GM23338 (cell line): ENCODE measurements around the gene JUNB.

Source experiments
- EZH2 ChIP-seq: fragments of 200-600 bp; sonication (generic); IDR thresholded peaks from one replicate; pipeline ENCODE4 v1.8.0; 2017; ENCODE audit warnings: antibody characterized with exemption, mild to moderate bottlenecking, low read depth; ENCODE audit not compliant: unreplicated experiment
- EZH2phosphoT487 ChIP-seq: fragments of 200-600 bp; sonication (generic); IDR thresholded peaks from one replicate; pipeline ENCODE4 v1.8.1; 2018; ENCODE audit warnings: antibody characterized with exemption; ENCODE audit not compliant: unreplicated experiment
- POLR2AphosphoS5 ChIP-seq: IDR thresholded peaks from 2 replicates; pipeline ENCODE4 v1.6.1; 2016; ENCODE audit warnings: antibody characterized with exemption, low read depth
- TF ChIP-seq, protein P1 (sequence below), 2 experiments: fragments of 200-600 bp in 1 of 2; sonication (generic) in 1 of 2; conservative IDR thresholded peaks; 2 replicates each; pipeline versions ENCODE4 v1.5.1 to v1.6.1; 2016 to 2017; ENCODE audit warnings: antibody characterized with exemption in 2 of 2, low read depth in 2 of 2, mild to moderate bottlenecking in 2 of 2, moderate library complexity in 1 of 2
- TF ChIP-seq, protein P2 (sequence below): IDR thresholded peaks from one replicate; pipeline ENCODE4 v1.6.1; 2018; ENCODE audit warnings: antibody characterized with exemption; ENCODE audit not compliant: unreplicated experiment

DNA sequence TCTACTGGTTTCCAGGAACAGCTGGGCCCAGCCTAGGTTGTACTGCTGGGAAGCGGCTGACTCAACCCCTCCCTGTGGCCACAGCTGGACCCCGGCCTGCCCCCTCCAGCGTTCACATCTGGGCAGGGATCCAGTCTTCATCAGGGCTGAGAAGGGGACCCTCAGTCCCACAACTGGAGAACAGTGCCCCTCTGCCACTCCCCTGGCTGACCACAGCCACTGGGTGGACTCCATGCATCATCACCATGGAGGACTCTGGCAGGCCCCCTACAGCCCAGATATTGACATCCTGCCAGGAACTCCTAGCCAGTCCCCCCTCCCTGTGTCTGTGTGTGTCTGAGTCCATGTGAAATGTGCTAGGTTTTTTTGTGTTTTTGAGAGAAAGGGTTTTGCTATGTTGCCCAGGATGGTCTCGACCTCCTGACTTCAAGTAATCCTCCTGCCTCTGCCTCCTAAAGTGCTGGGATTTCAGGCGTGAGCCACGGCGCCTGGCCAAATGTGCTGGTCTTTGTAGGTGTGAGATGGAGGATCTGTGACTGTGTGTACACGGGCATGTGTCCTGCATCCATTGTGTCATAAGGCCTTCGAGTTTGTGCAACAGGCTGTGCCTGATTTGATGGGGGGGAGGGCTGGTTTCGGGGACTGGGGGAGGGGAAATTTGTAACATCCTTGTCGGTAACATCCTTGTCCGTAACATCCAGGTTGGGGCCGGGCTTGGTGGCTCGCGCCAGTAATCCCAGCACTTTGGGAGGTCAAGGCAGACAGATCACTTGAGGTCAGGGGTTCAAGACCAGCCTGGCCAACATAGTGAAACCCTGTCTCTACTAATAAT is 11.9 kb upstream of the JUNB start:
- TF ChIP-seq EZH2 (no peak), POLR2AphosphoS5 (no peak), EZH2phosphoT487 (no peak)
- TF ChIP-seq, protein P1, sequence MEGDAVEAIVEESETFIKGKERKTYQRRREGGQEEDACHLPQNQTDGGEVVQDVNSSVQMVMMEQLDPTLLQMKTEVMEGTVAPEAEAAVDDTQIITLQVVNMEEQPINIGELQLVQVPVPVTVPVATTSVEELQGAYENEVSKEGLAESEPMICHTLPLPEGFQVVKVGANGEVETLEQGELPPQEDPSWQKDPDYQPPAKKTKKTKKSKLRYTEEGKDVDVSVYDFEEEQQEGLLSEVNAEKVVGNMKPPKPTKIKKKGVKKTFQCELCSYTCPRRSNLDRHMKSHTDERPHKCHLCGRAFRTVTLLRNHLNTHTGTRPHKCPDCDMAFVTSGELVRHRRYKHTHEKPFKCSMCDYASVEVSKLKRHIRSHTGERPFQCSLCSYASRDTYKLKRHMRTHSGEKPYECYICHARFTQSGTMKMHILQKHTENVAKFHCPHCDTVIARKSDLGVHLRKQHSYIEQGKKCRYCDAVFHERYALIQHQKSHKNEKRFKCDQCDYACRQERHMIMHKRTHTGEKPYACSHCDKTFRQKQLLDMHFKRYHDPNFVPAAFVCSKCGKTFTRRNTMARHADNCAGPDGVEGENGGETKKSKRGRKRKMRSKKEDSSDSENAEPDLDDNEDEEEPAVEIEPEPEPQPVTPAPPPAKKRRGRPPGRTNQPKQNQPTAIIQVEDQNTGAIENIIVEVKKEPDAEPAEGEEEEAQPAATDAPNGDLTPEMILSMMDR (conservative IDR thresholded peaks at IDR 0.05; ENCODE audit: low read depth in 2 of 2) = peak; percentile 17 to 37; a peak in 3 of 4 replicates
- TF ChIP-seq, protein P2, sequence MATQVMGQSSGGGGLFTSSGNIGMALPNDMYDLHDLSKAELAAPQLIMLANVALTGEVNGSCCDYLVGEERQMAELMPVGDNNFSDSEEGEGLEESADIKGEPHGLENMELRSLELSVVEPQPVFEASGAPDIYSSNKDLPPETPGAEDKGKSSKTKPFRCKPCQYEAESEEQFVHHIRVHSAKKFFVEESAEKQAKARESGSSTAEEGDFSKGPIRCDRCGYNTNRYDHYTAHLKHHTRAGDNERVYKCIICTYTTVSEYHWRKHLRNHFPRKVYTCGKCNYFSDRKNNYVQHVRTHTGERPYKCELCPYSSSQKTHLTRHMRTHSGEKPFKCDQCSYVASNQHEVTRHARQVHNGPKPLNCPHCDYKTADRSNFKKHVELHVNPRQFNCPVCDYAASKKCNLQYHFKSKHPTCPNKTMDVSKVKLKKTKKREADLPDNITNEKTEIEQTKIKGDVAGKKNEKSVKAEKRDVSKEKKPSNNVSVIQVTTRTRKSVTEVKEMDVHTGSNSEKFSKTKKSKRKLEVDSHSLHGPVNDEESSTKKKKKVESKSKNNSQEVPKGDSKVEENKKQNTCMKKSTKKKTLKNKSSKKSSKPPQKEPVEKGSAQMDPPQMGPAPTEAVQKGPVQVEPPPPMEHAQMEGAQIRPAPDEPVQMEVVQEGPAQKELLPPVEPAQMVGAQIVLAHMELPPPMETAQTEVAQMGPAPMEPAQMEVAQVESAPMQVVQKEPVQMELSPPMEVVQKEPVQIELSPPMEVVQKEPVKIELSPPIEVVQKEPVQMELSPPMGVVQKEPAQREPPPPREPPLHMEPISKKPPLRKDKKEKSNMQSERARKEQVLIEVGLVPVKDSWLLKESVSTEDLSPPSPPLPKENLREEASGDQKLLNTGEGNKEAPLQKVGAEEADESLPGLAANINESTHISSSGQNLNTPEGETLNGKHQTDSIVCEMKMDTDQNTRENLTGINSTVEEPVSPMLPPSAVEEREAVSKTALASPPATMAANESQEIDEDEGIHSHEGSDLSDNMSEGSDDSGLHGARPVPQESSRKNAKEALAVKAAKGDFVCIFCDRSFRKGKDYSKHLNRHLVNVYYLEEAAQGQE = peak; percentile 5
